Kidney (tissue), 14 donors: ENCODE measurements around the gene WDR48. TPM values are rescaled to one million over a fixed set of nuclear protein-coding genes. Genes with fewer than 3 reads are reported as not detected.

Source experiments
- DNase-seq, 5 donors: peaks; one replicate each; pipeline ENCODE4 v3.0.0-alpha.2; 2013 to 2020
- FAIRE-seq: peaks from 2 replicates; lab custom pipeline; 2012; peaks lifted over from hg19 to GRCh38; lab: Jason Lieb, UNC
- H3K27ac ChIP-seq, 2 donors: one replicate each; pipeline ENCODE4 v1.7.0; 2013; ENCODE audit warnings: low read depth in 2 of 2, low read length in 2 of 2, inconsistent platforms in 1 of 2
- H3K27me3 ChIP-seq: one replicate; pipeline ENCODE4 v1.7.1; 2013; ENCODE audit warnings: low read length, inconsistent platforms; ENCODE audit not compliant: control insufficient read depth, insufficient read depth
- H3K36me3 ChIP-seq, 3 donors: one replicate each; pipeline versions ENCODE4 v1.7.0 to v1.7.1; 2013; ENCODE audit warnings: low read length in 3 of 3, control low read depth in 1 of 3, inconsistent platforms in 1 of 3; ENCODE audit not compliant: insufficient read depth in 3 of 3, control insufficient read depth in 2 of 3
- H3K4me1 ChIP-seq, 3 donors: one replicate each; pipeline versions ENCODE4 v1.7.0 to v1.7.1; 2013; ENCODE audit warnings: low read length in 3 of 3, inconsistent platforms in 1 of 3, low read depth in 1 of 3; ENCODE audit not compliant: control insufficient read depth in 2 of 3, insufficient read depth in 2 of 3
- H3K4me3 ChIP-seq, 3 donors: one replicate each; pipeline versions ENCODE4 v1.7.0 to v1.8.1; 2013; ENCODE audit warnings: low read length in 3 of 3, control low read depth in 1 of 3, inconsistent platforms in 1 of 3
- H3K9ac ChIP-seq, 3 donors: one replicate each; pipeline versions ENCODE4 v1.7.0 to v1.7.1; 2013; ENCODE audit warnings: low read length in 3 of 3, control low read depth in 1 of 3, inconsistent platforms in 1 of 3
- H3K9me3 ChIP-seq, 3 donors: one replicate each; pipeline versions ENCODE4 v1.7.0 to v1.7.1; 2013; ENCODE audit warnings: low read length in 3 of 3, control low read depth in 1 of 3, inconsistent platforms in 1 of 3; ENCODE audit not compliant: control insufficient read depth in 2 of 3, insufficient read depth in 1 of 3
- intact Hi-C: fragments of 100-400 bp; cut with DNase I; formaldehyde crosslinking; loops from one replicate; pipeline ENCODE4 v1.11.1; 2022
- polyA plus RNA-seq: library from polyadenylated mRNA; stranded (reverse); fragments of 350-450 nt; fragmentation: Illumina TruSeq; extraction: RNeasy Lipid Tissue Mini Kit (QIAGEN cat#74804); gene quantifications from one replicate; pipeline ENCODE4 v1.2.3, GENCODE V29; 2014; ENCODE audit warnings: low read depth, low replicate concordance; ENCODE audit not compliant: insufficient read depth
- total RNA-seq: library from RNA; stranded (reverse); fragmentation: NEBNext Ultra II Directional; extraction: Animal tissue kit (Norgen Biotek cat#: 25700); gene quantifications from one replicate; pipeline ENCODE4 v1.2.1, GENCODE V29; 2021
- TF ChIP-seq, protein P1 (sequence below): IDR thresholded peaks from 3 replicates; pipeline ENCODE4 v1.5.1; 2012; ENCODE audit warnings: mild to moderate bottlenecking, moderate library complexity, borderline replicate concordance; ENCODE audit not compliant: insufficient read depth; ENCODE audit errors: extremely low read depth
- donor health status: control.
- donor health status: control.
- donor health status: control.
- donor health status: control.
- donor health status: control.
- donor health status: DM: yes; HTN: yes; CAD: no.
- donor health status: Normal renal cell carcinoma (clear cell type).

Gene WDR48
- total and polyA plus RNA-seq, 2 donors from 2014 or later, result 21.0 to 48.3 TPM

DNA sequence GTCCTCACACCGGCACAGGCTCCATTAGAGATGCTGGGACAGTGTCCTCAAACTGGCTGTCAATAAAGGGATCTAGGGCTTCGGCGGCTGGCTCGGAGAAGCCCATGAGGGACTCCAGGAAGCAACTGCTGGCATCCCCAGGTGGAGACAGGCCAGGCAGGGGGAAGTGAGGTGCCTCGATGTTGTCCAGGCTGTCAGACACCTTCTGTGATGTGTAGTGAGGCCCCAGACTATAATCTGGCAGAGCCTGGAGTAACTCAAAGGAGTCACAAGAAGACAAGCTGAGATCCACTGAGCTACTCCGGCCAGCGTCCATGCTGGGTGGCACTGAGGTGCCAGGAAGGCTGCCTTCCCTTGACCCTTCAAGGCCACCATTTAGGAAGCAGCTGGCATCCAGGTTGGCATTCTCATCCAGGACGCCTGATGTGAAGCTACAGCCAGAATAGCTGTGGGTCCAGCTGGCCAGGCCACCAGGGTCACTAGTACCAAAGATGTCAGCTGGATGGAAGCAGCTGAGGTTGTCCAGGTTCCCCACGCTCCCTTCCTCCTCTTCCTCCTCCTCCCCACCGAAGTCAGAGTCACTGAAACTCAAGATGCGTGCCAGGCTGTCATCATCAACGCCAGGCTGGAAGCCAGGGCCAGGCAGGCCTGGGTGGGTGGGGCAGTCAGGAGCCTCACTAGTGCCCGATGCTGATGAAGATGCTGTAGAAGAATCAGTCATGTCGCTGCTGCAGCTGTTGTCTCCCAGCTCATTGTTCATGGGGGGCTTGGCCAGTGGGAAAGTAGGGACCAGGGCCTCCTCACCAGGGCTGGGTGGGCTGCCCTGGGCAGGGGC, 91.5 kb downstream of the WDR48 start:
- no peak overlapping the region for H3K9ac ChIP-seq
- H3K4me3 ChIP-seq, result no peak overlapping the region
- intact Hi-C loops, result no loop called here
- peaks cover 11 to 47% (median 47%) of the 10 kb centered on the region in 3 donors for H3K4me1 ChIP-seq
- H3K27me3 ChIP-seq, result no peaks in the 10 kb centered on the region
- no peak for DNase-seq
- no peaks in the 10 kb centered on the region for H3K9me3 ChIP-seq
- TF ChIP-seq, protein P1, sequence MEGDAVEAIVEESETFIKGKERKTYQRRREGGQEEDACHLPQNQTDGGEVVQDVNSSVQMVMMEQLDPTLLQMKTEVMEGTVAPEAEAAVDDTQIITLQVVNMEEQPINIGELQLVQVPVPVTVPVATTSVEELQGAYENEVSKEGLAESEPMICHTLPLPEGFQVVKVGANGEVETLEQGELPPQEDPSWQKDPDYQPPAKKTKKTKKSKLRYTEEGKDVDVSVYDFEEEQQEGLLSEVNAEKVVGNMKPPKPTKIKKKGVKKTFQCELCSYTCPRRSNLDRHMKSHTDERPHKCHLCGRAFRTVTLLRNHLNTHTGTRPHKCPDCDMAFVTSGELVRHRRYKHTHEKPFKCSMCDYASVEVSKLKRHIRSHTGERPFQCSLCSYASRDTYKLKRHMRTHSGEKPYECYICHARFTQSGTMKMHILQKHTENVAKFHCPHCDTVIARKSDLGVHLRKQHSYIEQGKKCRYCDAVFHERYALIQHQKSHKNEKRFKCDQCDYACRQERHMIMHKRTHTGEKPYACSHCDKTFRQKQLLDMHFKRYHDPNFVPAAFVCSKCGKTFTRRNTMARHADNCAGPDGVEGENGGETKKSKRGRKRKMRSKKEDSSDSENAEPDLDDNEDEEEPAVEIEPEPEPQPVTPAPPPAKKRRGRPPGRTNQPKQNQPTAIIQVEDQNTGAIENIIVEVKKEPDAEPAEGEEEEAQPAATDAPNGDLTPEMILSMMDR, result no peak
- peaks cover 5 to 42% (median 31%) of the 10 kb centered on the region in 3 donors for H3K36me3 ChIP-seq
- no peak for FAIRE-seq
- peak overlapping the region in 1 of 2 donors; percentile 8 for H3K27ac ChIP-seq

DNA sequence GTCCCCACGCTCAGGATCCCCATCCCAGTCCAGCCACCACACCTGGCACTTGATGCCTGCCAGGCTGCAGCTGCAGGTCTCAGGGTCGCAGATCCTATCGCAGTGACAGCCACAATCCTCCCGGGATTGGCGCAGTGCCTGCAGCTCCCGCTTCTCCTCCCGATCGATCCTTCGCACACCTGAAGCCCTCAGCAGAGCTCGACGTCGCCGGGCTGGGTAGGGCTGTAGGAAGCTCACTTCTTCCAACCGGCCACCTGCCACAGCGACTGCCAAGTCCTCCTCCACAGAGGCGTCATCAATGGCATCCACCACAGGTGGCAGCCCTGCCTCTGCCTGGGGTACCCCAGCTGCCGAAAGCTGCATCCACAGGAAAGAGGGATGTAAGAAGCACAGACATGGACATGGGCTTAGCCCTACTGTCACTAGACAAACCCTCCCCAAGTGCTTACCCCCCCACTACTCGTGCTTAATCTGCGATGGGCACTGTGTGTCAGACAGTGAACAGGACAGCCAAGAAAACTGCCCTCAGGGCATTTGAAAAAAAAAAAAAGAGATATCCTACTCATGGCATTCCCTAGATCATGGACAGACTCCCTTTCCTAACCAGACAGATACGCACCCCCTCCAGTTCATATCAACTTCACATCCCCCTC, 92.4 kb downstream of the WDR48 start:
- TF ChIP-seq, protein P1, result no peak
- DNase-seq (no peak), FAIRE-seq (no peak)
- Histone ChIP-seq H3K4me3 (no peak overlapping the region), H3K27ac (no peak overlapping the region), H3K27me3 (no peaks in the 10 kb centered on the region), H3K9ac (no peak overlapping the region), H3K9me3 (no peaks in the 10 kb centered on the region), H3K4me1 (peaks cover 12 to 57% (median 56%) of the 10 kb centered on the region in 3 donors), H3K36me3 (peaks cover 5 to 42% (median 31%) of the 10 kb centered on the region in 3 donors)
- intact Hi-C loops, result no loop called here

DNA sequence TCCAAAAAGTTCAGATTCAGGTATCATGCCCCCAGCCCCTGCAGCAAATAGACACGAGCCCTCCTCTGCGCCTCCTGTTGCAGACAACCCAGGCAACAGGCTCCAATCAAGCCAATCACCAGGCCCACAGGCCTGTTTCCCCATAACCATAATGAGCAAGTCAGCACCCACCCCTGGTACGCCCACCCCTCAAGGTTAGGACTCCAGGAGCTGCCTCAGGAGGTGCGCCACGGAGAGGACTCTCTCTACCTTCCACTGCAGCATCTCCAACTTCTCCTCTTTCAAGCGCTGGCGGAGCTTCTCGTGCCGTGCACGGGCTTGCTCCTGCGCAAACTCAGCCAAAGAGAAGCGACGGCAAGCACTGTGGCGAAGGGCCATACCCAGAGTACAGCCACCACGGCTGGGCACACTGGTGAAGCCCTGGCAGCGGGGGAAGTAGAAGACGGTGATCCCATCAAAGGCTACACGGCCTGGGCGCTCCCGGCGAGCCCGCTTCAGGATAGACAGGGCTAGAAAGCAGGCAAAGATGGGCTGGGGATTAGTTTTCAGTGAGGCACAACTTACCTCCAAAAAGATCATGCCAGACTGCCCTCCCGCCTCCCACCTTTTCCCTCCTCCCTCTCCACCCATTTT, 93.0 kb downstream of the WDR48 start:
- FAIRE-seq (no peak), DNase-seq (peak in 1 of 5 donors; percentile 37)
- Histone ChIP-seq H3K4me3 (no peak overlapping the region), H3K27ac (no peak overlapping the region), H3K36me3 (peaks cover 5 to 42% (median 31%) of the 10 kb centered on the region in 3 donors), H3K9ac (no peak overlapping the region), H3K9me3 (no peaks in the 10 kb centered on the region), H3K27me3 (no peaks in the 10 kb centered on the region), H3K4me1 (peaks cover 12 to 63% (median 60%) of the 10 kb centered on the region in 3 donors)
- intact Hi-C loops, result no loop called here
- TF ChIP-seq, protein P1, result no peak
